Measurements from ENCODE around the gene WDR64. TPM values are rescaled to one million over a fixed set of nuclear protein-coding genes. Genes with fewer than 3 reads are reported as not detected.
A peak's percentile ranks its signal among the peaks of the same experiment; 100 is the strongest.

The WDR64 gene
- total RNA-seq, 3 donors from 2014 or later (not counting 1 experiment from before 2014, with no cell fraction given) = not detected

- no peaks in the 10 kb centered on the region for H3K36me3 Mint-ChIP-seq
- WGBS (ENCODE audit: insufficient coverage) = 90% methylated on average over 4 of the region's 4 CpGs
Measured at GRCh38 chr1:241675983-241676382, 23.9 kb downstream of the WDR64 start.

DNA sequence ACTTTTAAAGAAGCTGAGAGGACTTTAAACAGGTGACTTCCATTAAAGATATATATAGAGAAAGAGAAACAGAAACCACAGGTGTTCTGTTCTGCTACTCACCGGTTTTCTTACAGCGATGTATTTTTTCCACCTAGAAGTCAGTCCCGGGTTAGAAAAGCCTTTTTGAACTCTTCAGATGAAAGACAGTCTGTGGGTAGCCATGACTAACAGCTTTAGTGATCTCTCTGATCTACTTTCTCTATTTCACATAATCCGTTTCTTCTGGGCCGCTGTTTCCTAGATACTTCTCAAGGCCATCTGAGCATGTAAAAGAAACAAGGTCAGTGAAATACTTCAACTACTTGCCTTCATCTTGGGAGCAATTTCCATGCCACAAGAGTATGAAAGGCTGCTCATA lies 25.1 kb downstream of the WDR64 start:
- DNase-seq = peak in 1 of 2 donors; percentile 75
- intact Hi-C loops (cut with micrococcal nuclease) = no loop called here
- no peak overlapping the region for H3K27ac Mint-ChIP-seq

More at GRCh38 chr1:241675983-241676382, 23.9 kb downstream of the WDR64 start:
- Mint-ChIP-seq H3K27me3 (ENCODE audit: low read depth in 2 of 2) (peaks cover 12 to 25% of the 10 kb centered on the region in 2 donors), H3K4me3 (no peak overlapping the region), H3K4me1 (peaks cover 0 to 6% of the 10 kb centered on the region in 2 donors), H3K27ac (no peak overlapping the region), H3K9me3 (no peaks in the 10 kb centered on the region)
- peak in 1 of 2 donors; percentile 9 for DNase-seq
- intact Hi-C loops (cut with micrococcal nuclease) = no loop called here
- H3K9me3 ChIP-seq (ENCODE audit: control insufficient read depth, insufficient read depth, low read length) = peaks cover 2% of the 10 kb centered on the region
- no peak for ATAC-seq
- no peak overlapping the region for H3K4me3 ChIP-seq (ENCODE audit: low read length)
- no peak for TF ChIP-seq CTCF (IDR thresholded peaks at IDR 0.05)
- H3K27me3 ChIP-seq (ENCODE audit: control insufficient read depth, insufficient read depth, low read length) = no peaks in the 10 kb centered on the region
- H3K36me3 ChIP-seq (ENCODE audit: control insufficient read depth, insufficient read depth, low read length) = no peaks in the 10 kb centered on the region
- H3K27ac ChIP-seq (ENCODE audit: low read length) = no peak overlapping the region
- H3K4me1 ChIP-seq (ENCODE audit: control insufficient read depth, insufficient read depth, low read length) = no peaks in the 10 kb centered on the region

GRCh38 chr1:241678536-241678935 lies 26.5 kb downstream of the WDR64 start:
- no peaks in the 10 kb centered on the region for H3K36me3 ChIP-seq (ENCODE audit: control insufficient read depth, insufficient read depth, low read length)
- Mint-ChIP-seq H3K4me3 (no peak overlapping the region), H3K9me3 (no peaks in the 10 kb centered on the region), H3K36me3 (no peaks in the 10 kb centered on the region), H3K27ac (no peak overlapping the region), H3K4me1 (peaks cover 0 to 6% of the 10 kb centered on the region in 2 donors), H3K27me3 (ENCODE audit: low read depth in 2 of 2) (peaks cover 10 to 32% of the 10 kb centered on the region in 2 donors)
- DNase-seq (no peak), ATAC-seq (no peak)
- H3K4me1 ChIP-seq (ENCODE audit: control insufficient read depth, insufficient read depth, low read length) = no peaks in the 10 kb centered on the region
- no peaks in the 10 kb centered on the region for H3K27me3 ChIP-seq (ENCODE audit: control insufficient read depth, insufficient read depth, low read length)
- TF ChIP-seq CTCF (IDR thresholded peaks at IDR 0.05) = no peak
- H3K27ac ChIP-seq (ENCODE audit: low read length) = no peak overlapping the region
- 66% methylated on average over 2 of the region's 2 CpGs for WGBS (ENCODE audit: insufficient coverage)
- H3K9me3 ChIP-seq (ENCODE audit: control insufficient read depth, insufficient read depth, low read length) = peaks cover 2% of the 10 kb centered on the region
- no peak overlapping the region for H3K4me3 ChIP-seq (ENCODE audit: low read length)
- intact Hi-C loops (cut with micrococcal nuclease) = no loop called here

More for the DNA sequence above, 25.1 kb downstream of the WDR64 start:
- H3K36me3 ChIP-seq (ENCODE audit: control insufficient read depth, insufficient read depth, low read length) = no peaks in the 10 kb centered on the region
- H3K9me3 Mint-ChIP-seq = no peaks in the 10 kb centered on the region
- H3K4me1 ChIP-seq (ENCODE audit: control insufficient read depth, insufficient read depth, low read length) = no peaks in the 10 kb centered on the region
- peak overlapping the region; percentile 35 for H3K4me3 Mint-ChIP-seq
- H3K27me3 ChIP-seq (ENCODE audit: control insufficient read depth, insufficient read depth, low read length) = no peaks in the 10 kb centered on the region
- no peaks in the 10 kb centered on the region for H3K36me3 Mint-ChIP-seq
- peak in 1 of 3 donors; percentile 52 for ATAC-seq
- peak overlapping the region; percentile 42 for H3K27ac ChIP-seq (ENCODE audit: low read length)
- 20% methylated on average over 5 of the region's 5 CpGs for WGBS (ENCODE audit: insufficient coverage)
- no peak overlapping the region for H3K4me3 ChIP-seq (ENCODE audit: low read length)
- H3K27me3 Mint-ChIP-seq (ENCODE audit: low read depth in 2 of 2) = peaks cover 13 to 28% of the 10 kb centered on the region in 2 donors
- peaks cover 2% of the 10 kb centered on the region for H3K9me3 ChIP-seq (ENCODE audit: control insufficient read depth, insufficient read depth, low read length)
- TF ChIP-seq CTCF (IDR thresholded peaks at IDR 0.05) = no peak
- peaks cover 0 to 6% of the 10 kb centered on the region in 2 donors for H3K4me1 Mint-ChIP-seq

DNA sequence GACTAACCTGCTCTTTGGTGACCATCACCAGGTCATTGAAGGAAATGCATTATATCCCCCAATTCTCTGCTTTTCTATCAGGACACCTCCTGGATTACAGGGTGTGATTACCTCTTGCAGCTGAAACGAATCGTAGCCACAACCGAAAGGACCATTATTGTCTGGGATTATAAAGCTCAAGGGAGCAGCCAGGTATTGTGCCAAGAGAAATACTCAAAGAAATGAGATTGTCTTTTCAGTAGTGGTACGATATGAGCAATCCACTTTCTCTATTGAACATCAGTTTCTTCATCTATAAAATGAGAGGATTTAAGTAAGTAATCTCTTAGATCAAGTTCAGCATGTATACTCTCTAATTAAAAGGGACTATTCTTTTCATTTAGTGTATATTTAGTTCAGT lies 27.3 kb downstream of the WDR64 start:
- Mint-ChIP-seq H3K27me3 (ENCODE audit: low read depth in 2 of 2) (peaks cover 10 to 32% of the 10 kb centered on the region in 2 donors), H3K4me3 (no peak overlapping the region), H3K9me3 (no peaks in the 10 kb centered on the region), H3K27ac (no peak overlapping the region), H3K36me3 (no peaks in the 10 kb centered on the region), H3K4me1 (peaks cover 0 to 6% of the 10 kb centered on the region in 2 donors)
- intact Hi-C loops (cut with micrococcal nuclease) = no loop called here
- no peaks in the 10 kb centered on the region for H3K4me1 ChIP-seq (ENCODE audit: control insufficient read depth, insufficient read depth, low read length)
- WGBS (ENCODE audit: insufficient coverage) = 92% methylated on average over 3 of the region's 4 CpGs
- ATAC-seq = no peak
- no peak overlapping the region for H3K4me3 ChIP-seq (ENCODE audit: low read length)
- H3K27ac ChIP-seq (ENCODE audit: low read length) = no peak overlapping the region
- TF ChIP-seq CTCF (IDR thresholded peaks at IDR 0.05) = no peak
- peaks cover 2% of the 10 kb centered on the region for H3K9me3 ChIP-seq (ENCODE audit: control insufficient read depth, insufficient read depth, low read length)
- no peaks in the 10 kb centered on the region for H3K36me3 ChIP-seq (ENCODE audit: control insufficient read depth, insufficient read depth, low read length)
- no peaks in the 10 kb centered on the region for H3K27me3 ChIP-seq (ENCODE audit: control insufficient read depth, insufficient read depth, low read length)
- DNase-seq = no peak

Measured in natural killer cell (primary cell).